Vagina (tissue), 2 donors: Measurements from ENCODE around the gene PDE4C. TPM values are rescaled to one million over a fixed set of nuclear protein-coding genes. Genes with fewer than 3 reads are reported as not detected.

Source experiments
- DNase-seq, 2 donors: peaks; one replicate each; pipeline ENCODE4 v3.0.0-alpha.2; 2017; ENCODE audit errors: extremely low spot score in 2 of 2
- H3K27ac ChIP-seq: fragments of 200-600 bp; sonication (generic); one replicate; pipeline ENCODE4 v1.5.1; 2019
- H3K27me3 ChIP-seq: fragments of 200-600 bp; sonication (generic); one replicate; pipeline ENCODE4 v1.5.1; 2019
- H3K36me3 ChIP-seq, 2 donors: fragments of 200-600 bp; sonication (generic); one replicate each; pipeline ENCODE4 v1.5.1; 2017 to 2019
- H3K4me1 ChIP-seq: fragments of 200-600 bp; sonication (generic); one replicate; pipeline ENCODE4 v1.5.1; 2019
- H3K4me3 ChIP-seq, 2 donors: fragments of 200-600 bp; sonication (generic); 1 replicate in 1 of 2; 2 replicates in 1 of 2; pipeline ENCODE4 v1.5.1; 2016 to 2019
- H3K9me3 ChIP-seq: fragments of 200-600 bp; sonication (generic); one replicate; pipeline ENCODE4 v1.5.1; 2019
- CTCF ChIP-seq, 3 experiments: fragments of 450-650 bp in 2 of 3; fragments of 200-600 bp in 1 of 3; sonication (generic) in 1 of 3; IDR thresholded peaks; one replicate each; pipeline ENCODE4 v1.5.1; 2017 to 2019; ENCODE audit warnings: antibody characterized with exemption in 3 of 3, mild to moderate bottlenecking in 2 of 3, moderate library complexity in 2 of 3
- POLR2A ChIP-seq, 2 donors: fragments of 450-650 bp; IDR thresholded peaks; one replicate each; pipeline ENCODE4 v1.6.1; 2017; ENCODE audit warnings: antibody characterized with exemption in 2 of 2, mild to moderate bottlenecking in 2 of 2, moderate library complexity in 2 of 2
- POLR2AphosphoS5 ChIP-seq, 2 donors: sonication (generic); formaldehyde crosslinking; IDR thresholded peaks; one replicate each; pipeline ENCODE4 v1.9.0; 2017; ENCODE audit warnings: antibody characterized with exemption in 2 of 2, mild to moderate bottlenecking in 2 of 2, low read depth in 1 of 2; ENCODE audit not compliant: insufficient read depth in 1 of 2
- intact Hi-C: fragments of 100-400 bp; cut with DNase I; formaldehyde crosslinking; loops from one replicate; pipeline ENCODE4 v1.15.1; 2023
- total RNA-seq: library from RNA; depleted of rRNA; stranded (reverse); fragments of >200 nt; gene quantifications from one replicate; pipeline ENCODE4 v1.2.3, GENCODE V29; 2016

PDE4C gene
- total RNA-seq, 1 donor from 2014 or later: 0.98 TPM

GRCh38 chr19:18270326-18270725 lies 44.1 kb upstream of the PDE4C start:
- Histone ChIP-seq H3K4me1 (peaks cover 21% of the 10 kb centered on the region), H3K36me3 (peaks cover 0 to 20% of the 10 kb centered on the region in 2 donors), H3K27ac (no peak overlapping the region), H3K27me3 (no peaks in the 10 kb centered on the region), H3K4me3 (no peak overlapping the region), H3K9me3 (no peaks in the 10 kb centered on the region)
- no peak for DNase-seq
- intact Hi-C loops: no loop called here
- no peak for TF ChIP-seq CTCF (IDR thresholded peaks at IDR 0.05)
- no peak for TF ChIP-seq POLR2A (IDR thresholded peaks at IDR 0.05)
- no peak for TF ChIP-seq POLR2AphosphoS5 (IDR thresholded peaks at IDR 0.05; ENCODE audit: insufficient read depth in 1 of 2, low read depth in 1 of 2)

- no peaks in the 10 kb centered on the region for H3K27me3 ChIP-seq
- intact Hi-C loops: no loop called here
- no peak for DNase-seq
- no peak overlapping the region for H3K27ac ChIP-seq
- H3K36me3 ChIP-seq: peaks cover 0 to 29% of the 10 kb centered on the region in 2 donors
- no peaks in the 10 kb centered on the region for H3K9me3 ChIP-seq
- no peak overlapping the region for H3K4me3 ChIP-seq
- TF ChIP-seq POLR2A (IDR thresholded peaks at IDR 0.05) (no peak), POLR2AphosphoS5 (IDR thresholded peaks at IDR 0.05; ENCODE audit: insufficient read depth in 1 of 2, low read depth in 1 of 2) (no peak), CTCF (IDR thresholded peaks at IDR 0.05) (no peak)
- peaks cover 10% of the 10 kb centered on the region for H3K4me1 ChIP-seq
Measured at GRCh38 chr19:18269070-18269723, 43.0 kb upstream of the PDE4C start.

GRCh38 chr19:18266771-18267686 lies 40.8 kb upstream of the PDE4C start:
- Histone ChIP-seq H3K27ac (no peak overlapping the region), H3K9me3 (no peaks in the 10 kb centered on the region), H3K27me3 (no peaks in the 10 kb centered on the region), H3K4me1 (no peaks in the 10 kb centered on the region), H3K4me3 (no peak overlapping the region), H3K36me3 (peaks cover 0 to 29% of the 10 kb centered on the region in 2 donors)
- no peak for DNase-seq
- no peak for TF ChIP-seq POLR2A (IDR thresholded peaks at IDR 0.05)
- TF ChIP-seq CTCF (IDR thresholded peaks at IDR 0.05): no peak
- TF ChIP-seq POLR2AphosphoS5 (IDR thresholded peaks at IDR 0.05; ENCODE audit: insufficient read depth in 1 of 2, low read depth in 1 of 2): no peak
- intact Hi-C loops: no loop called here

GRCh38 chr19:18265582-18265981 lies 39.3 kb upstream of the PDE4C start:
- H3K36me3 ChIP-seq: peaks cover 0 to 29% of the 10 kb centered on the region in 2 donors
- intact Hi-C loops: no loop called here
- no peak overlapping the region for H3K4me3 ChIP-seq
- H3K4me1 ChIP-seq: no peaks in the 10 kb centered on the region
- no peak for DNase-seq
- H3K9me3 ChIP-seq: no peaks in the 10 kb centered on the region
- TF ChIP-seq POLR2AphosphoS5 (IDR thresholded peaks at IDR 0.05; ENCODE audit: insufficient read depth in 1 of 2, low read depth in 1 of 2) (no peak), CTCF (IDR thresholded peaks at IDR 0.05) (no peak), POLR2A (IDR thresholded peaks at IDR 0.05) (no peak)
- H3K27ac ChIP-seq: no peak overlapping the region
- H3K27me3 ChIP-seq: no peaks in the 10 kb centered on the region
